GM18909 (cell line): ENCODE results near the gene CFAP92.
A peak's percentile ranks its signal among the peaks of the same experiment; 100 is the strongest.

Experiments
- ATAC-seq: cut with Tn5 transposase; IDR thresholded peaks from one replicate; pipeline ENCODE4 v1.9.1; 2021; ENCODE audit warnings: mild to moderate bottlenecking; ENCODE audit not compliant: unreplicated experiment, poor library complexity

CFAP92 gene, protein sequence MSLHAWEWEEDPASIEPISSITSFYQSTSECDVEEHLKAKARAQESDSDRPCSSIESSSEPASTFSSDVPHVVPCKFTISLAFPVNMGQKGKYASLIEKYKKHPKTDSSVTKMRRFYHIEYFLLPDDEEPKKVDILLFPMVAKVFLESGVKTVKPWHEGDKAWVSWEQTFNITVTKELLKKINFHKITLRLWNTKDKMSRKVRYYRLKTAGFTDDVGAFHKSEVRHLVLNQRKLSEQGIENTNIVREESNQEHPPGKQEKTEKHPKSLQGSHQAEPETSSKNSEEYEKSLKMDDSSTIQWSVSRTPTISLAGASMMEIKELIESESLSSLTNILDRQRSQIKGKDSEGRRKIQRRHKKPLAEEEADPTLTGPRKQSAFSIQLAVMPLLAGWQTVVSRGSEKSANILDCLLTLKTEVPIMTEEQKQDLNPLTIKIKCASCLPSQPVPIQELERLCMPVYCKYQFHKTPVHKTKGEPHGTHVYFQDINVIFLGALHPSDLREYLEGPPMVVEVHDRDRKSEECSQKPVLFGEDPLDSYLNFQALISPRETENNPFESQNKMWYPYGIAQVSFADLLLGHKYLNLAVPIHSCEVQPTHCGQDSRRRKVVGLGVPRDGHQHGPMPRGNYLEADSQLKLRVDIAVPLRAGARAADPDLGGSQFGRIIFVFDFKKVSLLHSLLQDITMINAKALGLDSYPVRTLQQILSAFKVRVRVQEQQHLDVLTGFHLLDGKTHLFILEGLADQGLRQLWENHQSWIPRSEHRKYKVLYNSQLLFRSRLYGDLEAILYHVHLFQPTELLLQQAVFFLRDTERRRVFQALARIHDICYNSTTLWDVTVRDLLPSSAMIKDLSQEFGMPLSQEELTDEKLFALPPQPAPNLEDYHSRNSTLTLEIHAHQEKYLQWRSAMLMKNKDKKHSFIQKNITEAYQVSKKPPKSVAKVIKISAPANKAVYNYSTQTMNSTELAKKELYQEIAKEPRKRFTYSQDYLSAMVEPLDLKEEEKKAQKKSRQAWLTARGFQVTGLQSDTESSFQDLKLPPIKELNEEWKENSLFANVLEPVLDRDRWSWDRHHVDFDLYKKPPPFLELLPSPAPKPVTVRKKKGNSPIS

DNA sequence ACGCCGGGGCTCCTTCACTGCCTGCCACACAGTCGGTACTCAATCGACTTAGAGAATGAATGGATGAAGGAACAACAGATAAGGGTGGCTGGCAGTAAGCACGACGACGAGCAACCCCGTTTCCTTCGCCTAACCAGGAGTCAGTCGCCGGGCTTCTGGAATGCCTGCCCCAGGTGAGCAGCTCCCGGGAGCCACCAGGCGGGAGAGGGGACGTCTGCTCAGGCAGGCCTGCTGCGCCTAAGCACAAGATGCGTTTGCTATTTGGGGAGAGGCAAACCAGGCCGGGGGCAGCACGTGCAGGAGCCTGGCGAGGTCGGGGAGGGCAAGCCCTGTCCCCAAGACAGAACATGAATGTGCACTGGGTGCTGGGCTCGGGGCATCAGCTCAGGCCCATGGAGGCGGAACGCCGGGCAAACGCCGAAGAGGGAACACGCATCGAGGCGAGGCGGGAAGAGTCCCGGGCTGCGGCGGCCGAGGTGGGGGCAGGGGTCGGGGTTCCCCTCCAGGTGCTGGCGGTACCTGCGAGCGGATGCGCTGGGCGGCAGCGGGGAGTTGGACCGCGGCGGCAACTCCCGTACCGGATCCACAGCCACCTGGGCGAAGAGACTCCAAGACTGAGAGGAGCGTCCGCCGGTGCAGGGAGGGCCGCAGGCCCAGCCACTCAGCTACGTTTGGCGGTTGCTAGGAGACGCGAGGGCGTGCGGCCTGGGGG lies at the start of gene CFAP92:
CFAP92 (minus strand) TSS at position 616 of the 712 bp plus-strand sequence. CDS start 772 bp downstream, outside the sequence.
- ATAC-seq = peak; percentile 88

DNA sequence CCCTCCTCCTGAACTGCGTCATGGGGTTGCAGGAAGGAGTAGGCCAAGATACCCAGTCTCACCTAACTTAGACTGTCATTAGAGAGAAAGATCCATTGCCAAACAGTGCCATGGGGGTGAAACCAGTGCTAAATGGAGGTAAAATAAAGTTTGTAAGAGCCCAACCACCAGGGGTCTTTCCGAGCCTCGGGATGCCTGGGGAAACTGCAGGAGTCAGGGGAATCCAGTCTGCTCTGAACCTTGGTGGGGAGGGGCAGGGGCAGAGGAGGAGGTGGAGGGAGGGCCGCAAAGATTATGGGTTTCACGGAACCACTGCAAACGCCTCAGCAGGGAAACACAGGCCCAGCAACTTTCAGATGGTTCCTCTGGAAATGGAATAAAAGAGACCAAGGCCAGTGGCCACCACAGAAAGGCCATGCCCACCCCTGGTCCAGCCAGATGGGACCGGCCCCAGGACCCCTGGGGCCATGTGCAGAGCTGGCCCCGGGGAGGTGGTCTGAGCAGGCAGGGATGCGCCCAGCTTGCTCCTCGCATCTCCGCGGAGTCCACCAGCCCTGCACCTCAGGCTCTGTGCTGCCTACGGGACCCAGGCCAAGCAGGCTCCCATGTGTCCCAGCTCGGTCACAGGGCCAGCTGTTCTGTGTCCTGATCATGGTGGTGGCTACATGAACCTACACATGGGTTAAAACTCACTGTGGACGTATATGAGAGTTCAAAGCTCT lies 46.9 kb upstream of the CFAP92 start:
- no peak for ATAC-seq

DNA sequence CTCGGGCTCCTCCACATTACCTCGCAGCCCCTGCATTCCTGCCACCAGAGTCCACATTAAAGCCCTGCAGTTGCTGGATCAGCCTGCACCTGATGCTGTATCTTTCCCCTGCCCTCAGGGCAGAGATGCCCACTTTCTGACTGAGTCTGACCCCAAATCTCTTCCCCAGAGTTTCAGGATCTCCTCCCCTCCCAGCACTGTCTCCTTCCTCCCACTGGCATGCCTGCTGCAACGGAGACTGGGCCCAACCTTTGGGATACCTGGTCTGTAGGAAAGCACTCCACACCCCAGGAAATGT lies 46.1 kb upstream of the CFAP92 start:
- ATAC-seq = no peak

DNA sequence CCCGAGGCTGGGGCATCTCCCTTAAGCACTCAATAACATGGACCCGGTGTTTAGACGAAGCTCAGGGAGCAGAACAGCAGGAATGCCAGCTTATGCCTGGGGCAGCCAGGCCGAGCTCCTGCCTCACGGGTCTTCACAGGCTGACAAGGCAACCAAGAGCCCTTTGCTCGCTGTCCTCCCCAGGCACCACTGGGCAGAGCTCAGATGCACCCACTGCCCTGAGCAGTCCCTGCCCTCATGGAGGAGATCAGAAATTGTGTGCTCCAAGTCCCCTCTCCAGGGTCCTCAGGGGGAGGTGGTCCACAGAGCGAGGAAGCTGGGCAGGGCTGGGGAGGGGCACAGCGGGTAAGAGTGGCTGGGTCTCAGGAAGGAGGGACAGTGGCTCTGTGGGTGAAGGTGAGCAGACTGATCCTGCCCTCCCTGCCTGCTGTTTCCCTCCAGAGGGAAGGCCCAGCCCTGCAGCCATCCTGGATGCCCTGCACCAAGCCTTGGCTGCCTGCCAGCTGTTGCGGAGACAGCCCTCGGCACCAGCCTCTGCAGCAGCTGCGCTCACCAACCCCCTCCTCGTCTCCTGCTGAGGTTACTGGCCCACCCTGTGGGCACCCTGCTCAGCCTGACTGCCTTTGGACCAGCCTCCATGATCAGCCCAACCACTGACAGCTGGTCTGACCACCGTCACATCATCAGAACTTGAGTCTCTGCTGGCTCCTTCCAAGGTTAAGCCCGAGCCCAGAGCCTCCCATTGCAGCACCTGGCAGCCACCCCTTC lies 45.6 kb upstream of the CFAP92 start:
- no peak for ATAC-seq

DNA sequence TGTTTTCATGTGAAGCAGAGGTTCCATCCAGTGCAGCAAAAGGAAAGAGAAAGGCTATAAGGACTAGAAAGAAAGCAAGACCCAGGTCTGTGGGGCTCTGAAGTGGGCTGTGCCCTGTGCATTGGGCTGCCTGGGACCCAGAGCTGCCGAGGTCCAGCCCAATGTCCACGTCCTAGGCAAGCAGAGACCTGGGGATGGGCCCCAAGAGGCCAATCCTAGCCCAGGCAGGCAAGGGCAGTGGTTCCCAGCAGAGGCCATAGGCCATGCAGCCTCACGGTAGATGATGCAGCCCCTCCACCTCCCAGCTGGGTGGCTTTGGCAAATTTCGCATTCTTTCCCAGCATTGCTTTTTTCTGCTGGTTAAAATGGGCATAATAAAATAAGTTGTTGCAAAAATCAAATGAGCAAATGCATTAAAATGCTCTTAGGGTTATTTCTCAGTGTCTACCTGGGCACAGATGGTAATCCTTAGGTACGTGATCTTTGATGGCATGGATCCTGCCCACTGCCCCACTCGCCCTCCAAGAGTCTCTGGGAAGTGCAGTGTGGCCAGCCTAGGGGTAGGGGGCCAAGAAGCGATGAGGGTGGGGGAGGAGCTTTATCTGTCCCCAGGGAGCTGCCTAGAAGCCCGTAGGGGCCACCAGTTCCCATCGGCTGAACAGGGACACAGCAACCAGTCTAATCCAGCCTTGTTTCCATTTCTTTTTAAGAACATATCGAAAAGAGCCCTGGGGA lies 44.4 kb upstream of the CFAP92 start:
- ATAC-seq = no peak

DNA sequence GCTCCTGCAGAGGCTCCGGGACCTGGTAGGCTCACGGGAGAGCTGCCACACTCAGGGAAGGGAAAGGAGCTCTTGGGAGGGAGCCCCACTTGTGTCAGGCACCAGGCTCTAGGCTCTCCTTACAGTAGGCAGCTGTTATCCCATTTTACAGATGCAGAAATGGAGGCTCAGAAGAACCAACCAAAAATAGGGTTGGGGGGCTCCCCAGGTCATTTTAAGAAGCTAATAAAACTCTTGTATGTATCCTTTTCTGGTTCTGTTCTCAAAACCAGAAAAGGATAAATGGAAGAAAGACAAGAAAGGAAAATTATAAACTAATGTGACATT lies 43.2 kb upstream of the CFAP92 start:
- ATAC-seq = no peak

DNA sequence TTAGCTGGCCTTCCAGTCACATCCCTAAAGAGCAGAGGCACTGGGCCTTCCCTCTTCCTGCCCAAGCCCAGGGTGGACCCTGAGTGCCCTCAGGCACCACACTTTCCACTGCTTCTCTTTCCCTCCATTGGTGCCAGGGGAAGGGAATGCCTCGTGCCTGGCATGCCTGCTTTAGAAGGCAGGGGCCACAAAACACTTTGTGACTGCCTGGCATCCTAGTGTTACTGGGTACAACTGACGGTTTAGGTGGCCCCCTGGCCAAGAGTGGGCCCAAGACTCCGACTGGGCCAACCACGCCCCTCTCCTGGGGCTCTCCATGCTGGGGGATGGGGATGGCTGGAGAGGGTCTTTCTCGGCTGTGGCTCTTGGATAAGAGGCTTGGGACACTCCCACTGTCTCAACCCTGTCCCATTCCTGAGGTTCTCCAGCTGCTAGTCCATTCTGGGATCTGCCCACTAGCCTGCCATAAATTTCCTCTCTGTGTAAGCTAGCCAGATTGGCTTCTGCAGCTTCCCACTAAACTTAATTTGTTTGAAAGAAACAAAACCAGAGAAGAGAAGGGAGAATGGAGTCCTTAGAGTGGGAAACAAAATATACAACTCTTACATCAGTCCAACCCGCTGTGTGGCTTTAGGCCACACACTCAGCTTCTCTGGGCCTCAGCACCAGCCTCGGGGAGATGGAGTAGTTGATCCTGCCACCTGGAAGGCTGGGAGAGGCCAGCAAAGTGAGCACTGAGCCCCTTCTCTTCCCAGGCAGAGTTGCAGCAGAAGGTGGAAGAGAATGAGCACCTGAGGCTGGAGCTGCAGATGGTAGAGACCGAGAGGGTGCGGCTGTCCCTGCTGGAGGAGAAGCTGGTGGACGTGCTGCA lies 42.6 kb upstream of the CFAP92 start:
- ATAC-seq = no peak

DNA sequence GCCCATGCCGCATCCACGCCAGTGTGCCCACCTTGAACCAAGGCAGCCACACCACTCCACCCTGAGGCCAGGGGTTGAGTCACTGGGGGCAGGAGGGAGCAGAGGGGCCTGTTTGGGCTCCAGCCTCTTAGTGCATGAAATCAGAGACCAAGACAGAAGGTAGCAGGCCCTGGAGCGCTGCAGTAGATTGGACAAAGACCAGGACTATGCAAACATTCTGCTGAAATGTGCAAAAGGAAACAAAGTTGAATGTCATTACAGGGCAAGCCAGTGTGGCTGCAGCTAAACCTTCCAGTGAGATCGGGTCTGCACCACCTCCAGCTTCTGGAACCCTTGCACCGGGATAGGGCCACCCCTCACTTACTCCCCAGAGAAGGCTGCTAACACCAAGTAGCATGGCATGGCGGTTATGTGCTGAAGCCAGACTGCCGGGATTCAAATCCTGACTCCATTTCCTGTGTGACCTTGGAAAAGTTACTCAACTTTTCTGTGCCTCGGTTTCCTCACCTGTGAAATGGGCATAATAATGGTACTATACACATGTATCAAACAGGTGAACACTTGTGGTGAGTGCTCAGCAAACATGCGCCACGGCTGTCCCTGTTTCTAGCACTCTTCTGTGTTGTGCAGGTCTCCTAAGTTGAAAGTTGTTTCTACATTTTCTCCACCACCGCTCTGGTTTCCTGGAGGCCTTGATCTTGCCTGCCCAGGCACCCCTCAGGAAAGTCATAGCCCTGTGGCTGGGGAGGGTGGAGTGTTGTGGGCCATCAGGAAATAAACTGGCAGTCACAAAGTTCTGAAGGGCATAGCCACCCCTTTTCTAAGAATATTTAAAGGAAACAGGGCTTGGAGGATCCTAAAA lies 41.7 kb upstream of the CFAP92 start:
- ATAC-seq = no peak

DNA sequence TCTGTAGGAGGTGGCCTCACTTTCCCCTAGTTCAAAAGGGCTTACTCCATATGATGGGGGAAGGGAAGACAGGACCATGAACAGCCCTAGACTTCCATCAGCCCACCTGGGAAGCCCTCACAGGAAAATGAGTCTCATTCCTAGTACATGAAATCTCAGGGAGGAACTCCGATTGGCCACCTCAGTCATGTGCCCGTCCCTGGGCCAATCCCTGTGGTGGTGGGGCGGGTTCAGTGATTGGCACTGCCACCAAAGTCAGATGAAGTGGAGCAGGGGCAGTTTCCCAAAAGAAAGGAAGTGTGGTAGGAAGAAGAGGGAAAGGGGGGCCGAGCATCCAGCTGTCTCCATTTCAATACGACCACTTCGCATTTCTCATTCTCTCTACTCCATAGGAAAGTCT lies 40.8 kb upstream of the CFAP92 start:
- ATAC-seq = no peak

DNA sequence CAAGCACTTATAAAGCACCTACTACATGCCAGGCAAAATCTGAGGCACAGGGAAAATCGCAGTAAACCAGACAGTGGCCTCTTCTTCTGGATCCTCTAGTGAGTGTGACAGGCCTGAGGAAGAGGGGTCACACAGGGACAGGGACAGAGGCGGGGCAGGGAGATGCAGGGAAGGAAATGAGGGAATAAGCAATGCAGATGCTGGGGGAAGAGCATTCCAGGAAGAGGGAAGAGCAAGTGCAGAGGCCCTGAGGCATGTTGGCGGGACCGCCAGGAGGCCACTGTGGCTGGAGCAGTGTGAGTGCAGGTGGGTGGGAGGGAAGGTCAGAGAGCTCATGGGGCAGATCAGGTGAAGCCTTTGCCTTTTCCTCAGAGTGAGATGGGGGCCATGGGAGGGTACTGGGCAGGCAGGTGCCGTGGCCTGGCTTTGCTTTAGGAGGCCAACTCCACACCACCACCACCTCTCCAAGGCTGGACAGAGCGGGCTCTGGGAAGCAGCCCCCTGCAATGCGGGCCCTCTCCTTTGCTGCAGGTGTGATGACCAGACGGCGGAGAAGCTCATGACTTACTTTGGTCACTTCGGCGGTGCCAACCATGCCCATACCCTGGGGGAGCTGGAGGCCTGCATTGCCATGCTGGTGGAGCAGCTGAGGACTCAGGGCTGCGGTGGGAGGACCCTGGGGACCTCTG lies 39.9 kb upstream of the CFAP92 start:
- no peak for ATAC-seq

DNA sequence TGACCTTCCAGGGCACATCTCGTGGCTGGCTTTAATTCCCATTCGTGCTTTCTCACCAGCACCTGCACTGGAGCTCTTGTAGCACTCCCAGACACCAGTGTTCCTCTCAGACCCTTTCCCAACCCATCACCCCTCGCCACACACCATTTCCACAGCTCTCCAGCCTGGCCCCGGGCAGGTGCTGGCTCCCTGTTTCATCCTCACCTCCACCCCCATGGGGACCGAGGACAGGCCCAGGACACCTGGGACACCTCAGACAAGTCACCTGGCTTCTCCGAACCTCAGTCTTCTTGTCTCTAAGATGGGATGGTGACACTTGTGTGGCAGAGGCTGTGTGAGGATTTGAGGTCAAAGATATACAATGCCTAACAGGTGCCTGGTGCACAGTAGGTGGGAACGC lies 39.3 kb upstream of the CFAP92 start:
- ATAC-seq = no peak

DNA sequence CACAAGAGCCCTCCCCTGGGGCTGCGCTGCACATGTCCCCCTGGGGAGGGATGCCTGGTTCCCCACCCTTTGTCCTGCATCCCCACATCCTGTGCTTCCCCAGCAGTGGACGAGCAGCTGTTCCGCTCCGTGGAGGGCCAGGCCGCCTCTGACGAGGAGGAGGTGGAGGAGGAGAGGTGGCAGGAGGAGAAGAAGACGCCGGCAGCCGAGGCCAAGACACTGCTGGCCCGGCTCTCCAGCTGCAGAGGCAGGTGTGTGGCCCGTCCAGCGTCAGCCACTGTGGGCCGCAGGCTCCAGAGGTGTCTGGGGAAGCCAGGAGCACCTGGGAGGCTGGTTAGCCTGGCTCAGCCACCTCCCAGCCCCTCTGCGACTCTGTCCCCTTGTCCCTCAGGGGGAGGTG lies 38.8 kb upstream of the CFAP92 start:
- ATAC-seq = no peak

DNA sequence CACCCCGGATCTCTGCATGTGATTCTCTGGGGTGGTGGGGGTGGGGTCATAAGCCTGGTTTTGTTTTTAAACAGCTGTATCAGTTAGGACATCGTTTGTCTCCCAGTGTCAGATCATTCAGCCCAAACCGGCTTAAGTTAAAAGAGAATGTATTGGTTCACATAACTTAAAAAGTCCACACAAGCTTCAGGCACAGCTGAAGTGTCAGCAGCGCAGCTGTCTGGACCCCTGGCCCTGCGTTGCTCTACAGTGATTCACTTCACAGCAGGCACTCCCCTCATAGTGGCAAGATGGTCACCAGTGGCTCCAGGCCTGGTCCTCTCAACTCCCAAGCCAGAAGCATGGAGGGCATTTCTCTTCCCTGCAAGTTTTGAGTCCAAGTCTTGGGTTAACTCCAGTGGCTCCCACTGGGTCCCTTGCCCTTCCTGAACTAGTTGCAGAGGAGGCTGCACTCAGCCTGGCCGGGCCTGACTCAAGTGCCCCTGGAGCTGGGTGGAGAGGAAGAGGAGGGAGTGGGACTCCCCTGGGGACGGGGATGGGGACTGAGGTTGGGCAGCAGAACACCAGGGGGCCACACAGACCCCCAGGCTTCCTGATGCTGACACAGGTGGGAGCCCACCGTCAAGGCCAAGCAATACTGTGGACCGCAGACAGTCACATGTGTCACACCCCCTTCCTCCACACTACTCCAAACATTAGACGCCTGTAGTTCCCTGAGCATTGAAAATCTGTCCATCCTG lies 37.8 kb upstream of the CFAP92 start:
- no peak for ATAC-seq

DNA sequence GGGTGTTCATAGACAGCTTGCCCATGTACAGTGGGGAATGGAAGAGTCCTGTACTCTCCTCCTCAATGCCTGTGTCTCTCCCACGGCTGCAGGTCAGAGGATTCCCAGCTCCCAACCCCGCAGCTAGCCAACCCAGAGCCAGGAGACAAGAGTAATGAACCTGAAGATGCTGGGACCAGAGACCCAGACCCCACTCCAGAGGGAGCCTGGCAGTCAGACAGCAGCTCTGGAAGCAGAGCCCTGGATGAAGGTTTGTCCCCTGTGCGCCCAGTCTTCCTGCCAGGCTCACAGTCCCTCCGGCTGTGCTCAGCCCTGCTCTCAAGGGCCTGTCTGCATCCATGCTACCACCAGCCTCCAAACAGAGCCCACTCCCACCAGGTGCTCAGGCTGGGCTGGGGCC lies 36.7 kb upstream of the CFAP92 start:
- no peak for ATAC-seq

DNA sequence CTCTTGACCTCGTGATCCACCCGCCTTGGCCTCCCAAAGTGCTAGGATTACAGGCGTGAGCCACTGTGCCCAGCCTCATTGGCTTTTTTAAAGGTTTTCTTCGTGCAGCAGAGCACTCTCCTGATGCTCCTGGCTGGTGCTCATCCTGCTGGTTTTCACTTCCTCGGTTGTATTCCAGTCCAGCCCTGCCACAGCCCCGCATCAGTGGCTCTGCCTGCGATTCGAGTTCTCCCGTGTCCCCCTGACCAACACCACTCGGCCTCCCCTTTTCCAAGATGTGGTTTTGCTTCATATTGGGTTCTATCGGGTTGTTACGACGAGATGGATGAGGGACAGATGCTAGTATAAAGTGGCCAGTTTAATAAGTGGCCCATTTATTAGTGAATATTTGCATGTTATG lies 35.0 kb upstream of the CFAP92 start:
- no peak for ATAC-seq

DNA sequence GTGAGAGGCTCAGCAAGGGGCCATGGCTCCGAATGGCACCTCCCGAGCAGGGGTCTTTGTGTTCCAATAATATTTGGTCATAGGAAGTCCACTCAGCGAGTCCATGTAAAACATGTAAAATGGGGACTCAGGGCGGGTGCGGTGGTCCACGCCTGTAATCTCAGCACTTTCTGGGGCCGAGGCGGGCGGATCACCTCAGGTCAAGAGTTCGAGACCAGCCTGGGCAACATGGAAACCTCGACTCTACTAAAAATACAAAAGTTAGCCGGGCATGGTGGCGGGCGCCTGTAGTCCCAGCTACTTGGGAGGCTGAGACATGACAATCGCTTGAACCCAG lies 33.6 kb upstream of the CFAP92 start:
- ATAC-seq = no peak
